H54 (cell line): ENCODE measurements around the gene TEX54.

Experiments used
- DNase-seq: peaks from one replicate; pipeline ENCODE4 v3.0.0; 2011; ENCODE audit warnings: low spot score, mixed read lengths; ENCODE audit not compliant: insufficient read length
- FAIRE-seq: peaks from 3 replicates; lab custom pipeline; 2011; peaks lifted over from hg19 to GRCh38; lab: Jason Lieb, UNC
- POLR2A ChIP-seq: IDR thresholded peaks from 2 replicates; pipeline ENCODE4 v1.6.1; 2011; ENCODE audit warnings: low read depth, mild to moderate bottlenecking, low read length

The TEX54 gene

GRCh38 chr11:62796281-62796680 is 36.4 kb downstream of the TEX54 start:
- FAIRE-seq: no peak

GRCh38 chr11:62794201-62794775 is 38.4 kb downstream of the TEX54 start:
- no peak for TF ChIP-seq POLR2A
- FAIRE-seq (no peak), DNase-seq (no peak)

More at GRCh38 chr11:62796281-62796680, 36.4 kb downstream of the TEX54 start:
- no peak for DNase-seq
- TF ChIP-seq POLR2A: no peak

- TF ChIP-seq POLR2A: no peak
- FAIRE-seq (no peak), DNase-seq (no peak)
Measured at GRCh38 chr11:62792202-62792575, 40.5 kb downstream of the TEX54 start.

- no peak for FAIRE-seq
- DNase-seq: peak; percentile 75
- TF ChIP-seq POLR2A: peak; percentile 96
Measured at GRCh38 chr11:62791501-62792201, 41.0 kb downstream of the TEX54 start, which contains the start of gene TMEM223. TSS of gene TMEM223 (minus strand) at chr11:62792006. CDS start at chr11:62791994, 12 bp downstream.

GRCh38 chr11:62789576-62789975 is 43.1 kb downstream of the TEX54 start:
- FAIRE-seq (no peak), DNase-seq (no peak)

GRCh38 chr11:62788991-62789390 is 43.6 kb downstream of the TEX54 start:
- no peak for TF ChIP-seq POLR2A
- FAIRE-seq (no peak), DNase-seq (no peak)

More at GRCh38 chr11:62789576-62789975, 43.1 kb downstream of the TEX54 start:
- no peak for TF ChIP-seq POLR2A

- peak; percentile 96 for TF ChIP-seq POLR2A
- FAIRE-seq (no peak), DNase-seq (peak; percentile 89)
Measured at GRCh38 chr11:62787005-62787759, 45.5 kb downstream of the TEX54 start, which contains the start of gene TMEM179B. TSS of gene TMEM179B (plus strand) at chr11:62787402. CDS start at chr11:62787432, 30 bp downstream.

- 0 out of 2 replicates have a peak, but pooled peaks have one; percentile 9 for TF ChIP-seq POLR2A
- FAIRE-seq: no peak
- peak; percentile 78 for DNase-seq
Measured at GRCh38 chr11:62786318-62787004, 46.2 kb downstream of the TEX54 start.

- FAIRE-seq: no peak
- DNase-seq: no peak
- TF ChIP-seq POLR2A: no peak
Measured at GRCh38 chr11:62782753-62783152, 49.9 kb downstream of the TEX54 start.
